ENCODE measurements around the gene HIC1.

DNA sequence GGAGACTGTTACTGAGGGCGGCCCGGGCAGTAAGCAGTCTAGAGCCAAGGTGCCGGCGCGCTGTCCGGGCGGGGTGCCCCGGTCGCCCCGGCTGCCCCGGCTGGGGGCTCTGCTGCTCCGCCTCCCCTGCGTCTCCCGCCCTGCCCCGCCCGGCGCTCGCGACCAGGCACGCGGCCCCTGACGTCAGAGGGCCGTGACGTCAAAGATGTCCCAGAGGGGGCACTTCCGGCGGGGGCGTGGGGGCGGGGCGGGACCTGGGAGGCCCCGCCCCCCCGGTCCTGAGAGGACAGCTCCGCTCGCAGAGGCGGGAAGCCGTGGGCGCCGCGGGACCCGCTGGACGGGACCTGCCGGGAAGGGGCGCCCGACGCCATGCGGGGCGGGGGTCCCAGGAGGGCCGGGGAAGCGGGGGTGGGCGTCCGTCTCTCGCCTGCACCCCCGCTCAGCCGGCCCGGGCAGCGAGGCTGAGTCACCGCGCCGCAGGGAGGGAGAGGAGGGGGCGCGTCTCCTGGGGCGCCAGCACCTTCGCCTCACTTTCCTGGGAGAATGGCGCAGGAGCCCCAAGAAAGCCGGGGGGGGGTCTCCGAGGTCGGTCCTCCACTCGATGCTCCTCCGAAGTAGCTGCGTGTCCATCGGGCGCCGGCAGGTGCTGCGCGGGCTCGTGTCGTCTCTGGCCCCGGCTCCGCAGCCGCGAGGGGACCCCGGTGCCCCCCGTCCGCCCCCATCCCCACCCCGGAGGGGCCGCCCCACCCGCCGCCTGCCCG, 4.4 kb upstream of the HIC1 start:
- no peak for TF ChIP-seq POLR2AphosphoS5 (IDR thresholded peaks at IDR 0.05; ENCODE audit: low read depth)
- TF ChIP-seq, protein P1, sequence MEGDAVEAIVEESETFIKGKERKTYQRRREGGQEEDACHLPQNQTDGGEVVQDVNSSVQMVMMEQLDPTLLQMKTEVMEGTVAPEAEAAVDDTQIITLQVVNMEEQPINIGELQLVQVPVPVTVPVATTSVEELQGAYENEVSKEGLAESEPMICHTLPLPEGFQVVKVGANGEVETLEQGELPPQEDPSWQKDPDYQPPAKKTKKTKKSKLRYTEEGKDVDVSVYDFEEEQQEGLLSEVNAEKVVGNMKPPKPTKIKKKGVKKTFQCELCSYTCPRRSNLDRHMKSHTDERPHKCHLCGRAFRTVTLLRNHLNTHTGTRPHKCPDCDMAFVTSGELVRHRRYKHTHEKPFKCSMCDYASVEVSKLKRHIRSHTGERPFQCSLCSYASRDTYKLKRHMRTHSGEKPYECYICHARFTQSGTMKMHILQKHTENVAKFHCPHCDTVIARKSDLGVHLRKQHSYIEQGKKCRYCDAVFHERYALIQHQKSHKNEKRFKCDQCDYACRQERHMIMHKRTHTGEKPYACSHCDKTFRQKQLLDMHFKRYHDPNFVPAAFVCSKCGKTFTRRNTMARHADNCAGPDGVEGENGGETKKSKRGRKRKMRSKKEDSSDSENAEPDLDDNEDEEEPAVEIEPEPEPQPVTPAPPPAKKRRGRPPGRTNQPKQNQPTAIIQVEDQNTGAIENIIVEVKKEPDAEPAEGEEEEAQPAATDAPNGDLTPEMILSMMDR (conservative IDR thresholded peaks at IDR 0.05; ENCODE audit: low read depth in 2 of 2): no peak
- TF ChIP-seq EZH2phosphoT487 (IDR thresholded peaks at IDR 0.05; ENCODE audit: unreplicated experiment): no peak
- TF ChIP-seq EZH2 (IDR thresholded peaks at IDR 0.05; ENCODE audit: low read depth, unreplicated experiment): peak; percentile 31
- TF ChIP-seq CREB1 (CRISPR knock-in tag; IDR thresholded peaks at IDR 0.05; ENCODE audit: low read depth): peak; percentile 95
- no peak for TF ChIP-seq STAT1 (IDR thresholded peaks at IDR 0.05; ENCODE audit: unreplicated experiment)
- no peak for TF ChIP-seq JUNB (IDR thresholded peaks at IDR 0.05; ENCODE audit: unreplicated experiment)
- TF ChIP-seq ZNF331 (CRISPR knock-in tag; IDR thresholded peaks at IDR 0.05; ENCODE audit: low read depth): no peak
- peak; percentile 47 for TF ChIP-seq REST (IDR thresholded peaks at IDR 0.05; ENCODE audit: unreplicated experiment)
- no peak for TF ChIP-seq NANOG (IDR thresholded peaks at IDR 0.05; ENCODE audit: borderline replicate concordance)

Measured in GM23338 (cell line).